H1 (cell line): ENCODE results near the gene MOCS1. TPM values are rescaled to one million over a fixed set of nuclear protein-coding genes. Genes with fewer than 3 reads are reported as not detected.

Source experiments
- CTCF ChIA-PET: fragments of 300-600 bp; sonication (Branson Sonifier 250); formaldehyde crosslinking; loops from one replicate; lab custom pipeline; 2021; ENCODE audit not compliant: partially characterized antibody; lab: Charles Lee
- POLR2A ChIA-PET: fragments of 300-600 bp; sonication (Branson Sonifier 250); formaldehyde crosslinking; loops from one replicate; lab custom pipeline; 2021; ENCODE audit warnings: inconsistent platforms; ENCODE audit not compliant: partially characterized antibody; lab: Charles Lee
- DNase-seq, 2 experiments: peaks; one replicate each; pipeline versions ENCODE4 v3.0.0 to v3.0.0-alpha.2; 2010 to 2022; ENCODE audit warnings: low spot score in 2 of 2, low read depth in 1 of 2, mixed read lengths in 1 of 2
- FAIRE-seq: peaks from 2 replicates; lab custom pipeline; 2011; peaks lifted over from hg19 to GRCh38; lab: Jason Lieb, UNC
- H2AFZ ChIP-seq: 2 replicates; pipeline ENCODE4 v1.8.1; 2012; ENCODE audit warnings: low read length, inconsistent platforms
- H2AK5ac ChIP-seq: 2 replicates; pipeline ENCODE4 v1.6.1; 2013; ENCODE audit warnings: low read depth, low read length
- H2BK120ac ChIP-seq: replicated peaks from 2 replicates; pipeline ENCODE3; 2013; ENCODE audit warnings: low read depth, low read length, inconsistent platforms
- H2BK12ac ChIP-seq: 2 replicates; pipeline ENCODE4 v1.6.1; 2013; ENCODE audit warnings: low read depth, low read length
- H2BK15ac ChIP-seq: 2 replicates; pipeline ENCODE4 v1.6.1; 2013; ENCODE audit warnings: low read length
- H2BK20ac ChIP-seq: 2 replicates; pipeline ENCODE4 v1.6.1; 2013; ENCODE audit warnings: low read length
- H2BK5ac ChIP-seq: 2 replicates; pipeline ENCODE4 v1.6.1; 2013; ENCODE audit warnings: low read depth, low read length
- H3K14ac ChIP-seq: 2 replicates; pipeline ENCODE4 v1.6.1; 2013; ENCODE audit warnings: inconsistent platforms; ENCODE audit not compliant: insufficient read length
- H3K18ac ChIP-seq: 2 replicates; pipeline ENCODE4 v1.6.1; 2013; ENCODE audit warnings: low read length; ENCODE audit errors: extremely low read depth
- H3K23ac ChIP-seq: 2 replicates; pipeline ENCODE4 v1.6.1; 2013; ENCODE audit warnings: inconsistent platforms; ENCODE audit not compliant: insufficient read length
- H3K23me2 ChIP-seq: 2 replicates; pipeline ENCODE4 v1.6.1; 2013; ENCODE audit warnings: low read depth, low read length
- H3K27ac ChIP-seq: 2 replicates; pipeline ENCODE4 v1.6.1; 2011; ENCODE audit warnings: low read depth, low read length, inconsistent platforms
- H3K27me3 ChIP-seq, 4 experiments: replicated peaks in 1 of 4; 1 replicate in 1 of 4; 2 replicates in 3 of 4; pipeline versions ENCODE4 v1.6.1 to v1.8.1; 2011 to 2013; ENCODE audit warnings: low read length in 3 of 4, mild to moderate bottlenecking in 3 of 4, inconsistent platforms in 2 of 4, mixed read lengths in 2 of 4, moderate library complexity in 1 of 4; ENCODE audit not compliant: control insufficient read depth in 3 of 4, insufficient read depth in 3 of 4; ENCODE audit errors: extremely low read depth in 1 of 4
- H3K36me3 ChIP-seq, 4 experiments: 2 replicates each; pipeline versions ENCODE4 v1.6.1 to v1.8.1; 2011 to 2013; ENCODE audit warnings: mild to moderate bottlenecking in 4 of 4, low read length in 3 of 4, moderate library complexity in 2 of 4, control low read depth in 1 of 4, inconsistent platforms in 1 of 4; ENCODE audit not compliant: insufficient read depth in 4 of 4, control insufficient read depth in 2 of 4
- H3K4ac ChIP-seq: replicated peaks from 2 replicates; pipeline ENCODE3; 2013; ENCODE audit warnings: low read length, low read depth, mixed read lengths, inconsistent platforms; ENCODE audit not compliant: insufficient read length
- H3K4me1 ChIP-seq, 4 experiments: replicated peaks in 1 of 4; 1 replicate in 1 of 4; 2 replicates in 3 of 4; pipeline versions ENCODE4 v1.6.1 to v1.8.1; 2011 to 2013; ENCODE audit warnings: low read length in 3 of 4, inconsistent platforms in 2 of 4, mixed read lengths in 1 of 4; ENCODE audit not compliant: insufficient read depth in 4 of 4, control insufficient read depth in 3 of 4
- H3K4me2 ChIP-seq, 2 experiments: 2 replicates each; pipeline versions ENCODE4 v1.6.1 to v1.8.1; 2011 to 2013; ENCODE audit warnings: low read depth in 2 of 2, low read length in 2 of 2, control low read depth in 1 of 2, inconsistent platforms in 1 of 2, mild to moderate bottlenecking in 1 of 2; ENCODE audit not compliant: insufficient read depth in 1 of 2
- H3K4me3 ChIP-seq, 4 experiments: fragments of 200-600, 300-600 bp in 1 of 4; sonication (generic), shearing (Covaris generic), sonication (Bioruptor Twin) in 1 of 4; 2 replicates each; pipeline versions ENCODE4 v1.5.1 to v1.8.1; 2011 to 2016; ENCODE audit warnings: low read length in 4 of 4, low read depth in 3 of 4, control low read depth in 2 of 4, inconsistent platforms in 2 of 4, mild to moderate bottlenecking in 2 of 4, mixed read lengths in 1 of 4, moderate library complexity in 1 of 4; ENCODE audit not compliant: insufficient read depth in 2 of 4; ENCODE audit errors: extremely low read depth in 1 of 4
- H3K56ac ChIP-seq: replicated peaks from 2 replicates; pipeline ENCODE3; 2013; ENCODE audit warnings: low read depth, mild to moderate bottlenecking, mixed read lengths, low read length, inconsistent platforms; ENCODE audit not compliant: insufficient read length
- H3K79me1 ChIP-seq: 2 replicates; pipeline ENCODE4 v1.6.1; 2013; ENCODE audit warnings: low read depth, low read length, control low read depth
- H3K79me2 ChIP-seq, 2 experiments: 2 replicates each; pipeline versions ENCODE4 v1.6.1 to v1.8.1; 2012 to 2013; ENCODE audit warnings: low read length in 2 of 2, mild to moderate bottlenecking in 2 of 2, inconsistent platforms in 1 of 2; ENCODE audit not compliant: insufficient read depth in 2 of 2, control insufficient read depth in 1 of 2
- H3K9ac ChIP-seq, 4 experiments: replicated peaks in 1 of 4; 1 replicate in 1 of 4; 2 replicates in 3 of 4; pipeline versions ENCODE4 v1.6.1 to v1.8.1; 2011 to 2013; ENCODE audit warnings: low read depth in 3 of 4, low read length in 3 of 4, control low read depth in 2 of 4, mild to moderate bottlenecking in 2 of 4, moderate library complexity in 2 of 4, inconsistent platforms in 1 of 4; ENCODE audit errors: extremely low read depth in 1 of 4
- H3K9me3 ChIP-seq, 2 experiments: 2 replicates each; pipeline versions ENCODE4 v1.6.1 to v1.8.1; 2012 to 2013; ENCODE audit warnings: mild to moderate bottlenecking in 2 of 2, moderate library complexity in 2 of 2, control low read depth in 1 of 2, inconsistent platforms in 1 of 2, low read depth in 1 of 2, low read length in 1 of 2, mixed read lengths in 1 of 2; ENCODE audit not compliant: insufficient read depth in 2 of 2
- H4K20me1 ChIP-seq, 2 experiments: replicated peaks in 1 of 2; 2 replicates each; pipeline versions ENCODE3 to v1.8.1; 2011 to 2013; ENCODE audit warnings: inconsistent platforms in 2 of 2, low read length in 2 of 2, mild to moderate bottlenecking in 1 of 2; ENCODE audit not compliant: insufficient read depth in 2 of 2, control insufficient read depth in 1 of 2
- H4K5ac ChIP-seq: 2 replicates; pipeline ENCODE4 v1.6.1; 2013; ENCODE audit warnings: low read length, low read depth, mixed read lengths, inconsistent platforms; ENCODE audit not compliant: insufficient read length
- H4K8ac ChIP-seq: 2 replicates; pipeline ENCODE4 v1.8.0; 2013; ENCODE audit warnings: mild to moderate bottlenecking, moderate library complexity, low read length, inconsistent platforms; ENCODE audit not compliant: insufficient read depth; ENCODE audit errors: extremely low read depth
- H4K91ac ChIP-seq: replicated peaks from 2 replicates; pipeline ENCODE3; 2013; ENCODE audit warnings: low read length, mixed read lengths, inconsistent platforms; ENCODE audit not compliant: insufficient read length
- CBX8 ChIP-seq: fragments of 300-800, 300-1000 bp; sonication (generic); IDR thresholded peaks from 2 replicates; pipeline ENCODE4 v1.7.1; 2016; ENCODE audit warnings: low read depth, low read length, borderline replicate concordance
- CEBPB ChIP-seq: IDR thresholded peaks from 2 replicates; pipeline ENCODE4 v1.6.1; 2012; ENCODE audit warnings: low read depth, low read length
- EP300 ChIP-seq, 2 experiments: IDR thresholded peaks; 1 replicate in 1 of 2; 2 replicates in 1 of 2; pipeline ENCODE4 v1.6.1; 2011 to 2012; ENCODE audit warnings: low read depth in 2 of 2, low read length in 2 of 2, mild to moderate bottlenecking in 2 of 2, borderline replicate concordance in 1 of 2, inconsistent platforms in 1 of 2, moderate library complexity in 1 of 2
- HDAC2 ChIP-seq, 2 experiments: fragments of 300-600 bp in 1 of 2; sonication (generic) in 1 of 2; IDR thresholded peaks; 2 replicates each; pipeline ENCODE4 v1.6.1; 2011 to 2012; ENCODE audit warnings: low read depth in 2 of 2, low read length in 2 of 2, mild to moderate bottlenecking in 2 of 2, moderate library complexity in 2 of 2, borderline replicate concordance in 1 of 2, inconsistent platforms in 1 of 2
- HDAC6 ChIP-seq: IDR thresholded peaks from one replicate; pipeline ENCODE4 v1.7.1; 2012; ENCODE audit warnings: low read depth, mild to moderate bottlenecking, inconsistent platforms, low read length, moderate library complexity
- KDM1A ChIP-seq: fragments of 200-600, 300-600 bp; sonication (generic); IDR thresholded peaks from 2 replicates; pipeline ENCODE4 v1.7.1; 2016; ENCODE audit warnings: mild to moderate bottlenecking, low read length, borderline replicate concordance
- NANOG ChIP-seq: IDR thresholded peaks from 2 replicates; pipeline ENCODE4 v1.6.1; 2011; ENCODE audit warnings: low read length, low read depth, mild to moderate bottlenecking, inconsistent platforms; ENCODE audit not compliant: insufficient read depth, poor library complexity, severe bottlenecking
- NRF1 ChIP-seq: IDR thresholded peaks from 2 replicates; pipeline ENCODE4 v1.6.1; 2011; ENCODE audit warnings: mild to moderate bottlenecking, low read depth, low read length, improper control_type of control experiment
- POLR2A ChIP-seq, 2 experiments: IDR thresholded peaks; 1 replicate in 1 of 2; 2 replicates in 1 of 2; pipeline ENCODE4 v1.6.1; 2011; ENCODE audit warnings: low read depth in 2 of 2, low read length in 2 of 2, mild to moderate bottlenecking in 2 of 2; ENCODE audit errors: control extremely low read depth in 1 of 2
- POLR2AphosphoS5 ChIP-seq: IDR thresholded peaks from 2 replicates; pipeline ENCODE4 v1.6.1; 2011; ENCODE audit warnings: low read depth, low read length
- POU5F1 ChIP-seq: IDR thresholded peaks from 2 replicates; pipeline ENCODE4 v1.6.1; 2011; ENCODE audit warnings: low read depth, mild to moderate bottlenecking, low read length, moderate library complexity
- RBBP5 ChIP-seq: IDR thresholded peaks from 2 replicates; pipeline ENCODE4 v1.7.1; 2012; ENCODE audit warnings: low read depth, mild to moderate bottlenecking, inconsistent platforms, low read length, moderate library complexity, borderline replicate concordance
- RXRA ChIP-seq: IDR thresholded peaks from 2 replicates; pipeline ENCODE4 v1.6.1; 2011; ENCODE audit warnings: low read depth, mild to moderate bottlenecking, low read length, moderate library complexity; ENCODE audit not compliant: insufficient read depth
- SRF ChIP-seq: IDR thresholded peaks from 2 replicates; pipeline ENCODE4 v1.6.1; 2011; ENCODE audit warnings: mild to moderate bottlenecking, low read depth, low read length, moderate library complexity
- TAF1 ChIP-seq: IDR thresholded peaks from 2 replicates; pipeline ENCODE4 v1.6.1; 2011; ENCODE audit warnings: mild to moderate bottlenecking, low read depth, low read length
- YY1 ChIP-seq: IDR thresholded peaks from 2 replicates; pipeline ENCODE4 v1.6.1; 2011; ENCODE audit warnings: low read depth, mild to moderate bottlenecking, low read length
- WGBS, 2 experiments: shearing (Covaris generic) in 1 of 2; methylation state at CpG; one replicate each; pipeline versions ENCODE4 v1.1.6 to v1.1.7; 2013 to 2015; ENCODE audit warnings: low lambda C conversion rate in 2 of 2, mixed read lengths in 2 of 2, inconsistent platforms in 1 of 2, low coverage in 1 of 2, missing lambda C conversion rate in 1 of 2; ENCODE audit not compliant: insufficient replicate concordance in 2 of 2, insufficient coverage in 1 of 2, insufficient read length in 1 of 2; ENCODE audit errors: extremely low coverage in 1 of 2, missing lambda C conversion rate in 1 of 2; 5-methylcytosine and 5-hydroxymethylcytosine counted together
- polyA plus RNA-seq, 7 experiments: library from polyadenylated mRNA; depleted of rRNA in 3 of 7; stranded (reverse) in 5 of 7; unstranded in 2 of 7; fragments of >200 nt in 5 of 7; fragments of 200-250 nt in 2 of 7; gene quantifications; 1 replicate in 5 of 7; 2 replicates in 1 of 7; 4 replicates in 1 of 7; pipeline versions ENCODE4 v1.2.1 to v1.2.3, GENCODE V29; 2011 to 2013; ENCODE audit warnings: missing spikeins in 2 of 7, mixed read lengths in 2 of 7
- total RNA-seq: library from RNA; stranded (reverse); fragmentation: NEBNext Ultra II Directional; extraction: Animal tissue kit (Norgen Biotek cat#: 25700); gene quantifications from 2 replicates; pipeline ENCODE4 v1.2.1, GENCODE V29; 2021

Gene MOCS1
- total and polyA plus RNA-seq, 2 of the 8 experiments (the other 6 are each of a cell fraction or from before 2014, with no cell fraction given): 13.4 to 19.7 TPM

DNA sequence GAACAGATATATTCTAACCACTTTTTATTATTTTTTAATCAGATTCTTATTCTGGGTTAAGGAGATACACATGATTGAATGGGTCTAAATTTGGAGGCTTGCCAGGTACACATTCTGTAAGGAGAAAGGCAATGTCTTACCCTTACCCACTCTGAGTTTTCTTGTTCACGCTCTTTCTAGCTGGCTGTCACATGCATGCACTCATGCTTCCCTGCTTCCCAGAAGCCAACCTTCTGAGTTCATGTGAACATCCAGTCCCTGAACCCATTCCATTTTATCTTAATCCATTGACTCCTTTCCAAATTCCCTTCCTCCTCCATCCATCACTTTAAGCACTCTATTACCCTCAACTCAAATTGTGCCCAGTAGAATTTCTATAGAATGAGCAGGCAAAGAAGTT is 17.5 kb upstream of the MOCS1 start:
- no peak overlapping the region for H4K91ac ChIP-seq
- TF ChIP-seq HDAC6: no peak
- no peak for TF ChIP-seq EP300 (IDR thresholded peaks at IDR 0.05; ENCODE audit: borderline replicate concordance in 1 of 2, low read depth in 2 of 2, low read length in 2 of 2)
- no peak for TF ChIP-seq RXRA
- TF ChIP-seq CEBPB: no peak
- TF ChIP-seq SRF: no peak
- no peak for TF ChIP-seq NRF1
- no peak for TF ChIP-seq NANOG
- TF ChIP-seq TAF1: no peak
- no peak for TF ChIP-seq YY1
- TF ChIP-seq RBBP5: no peak
- no peak for TF ChIP-seq POLR2AphosphoS5
- no peak for TF ChIP-seq POU5F1
- no peak for TF ChIP-seq POLR2A (IDR thresholded peaks at IDR 0.05; ENCODE audit: control extremely low read depth in 1 of 2, low read depth in 2 of 2, low read length in 2 of 2)
- TF ChIP-seq CBX8: no peak
- no peak for TF ChIP-seq HDAC2 (IDR thresholded peaks at IDR 0.05; ENCODE audit: borderline replicate concordance in 1 of 2, low read depth in 2 of 2, low read length in 2 of 2)
- TF ChIP-seq KDM1A: no peak

More for the DNA sequence above, 17.5 kb upstream of the MOCS1 start:
- Histone ChIP-seq H2BK5ac (no peak overlapping the region), H2AK5ac (no peak overlapping the region), H4K8ac (no peak overlapping the region), H3K4me3 (no peak overlapping the region), H3K4me1 (peaks cover 5 to 18% (median 9%) of the 10 kb centered on the region in 4 experiments), H2BK20ac (no peak overlapping the region), H3K18ac (no peak overlapping the region), H3K4ac (no peak overlapping the region), H2BK120ac (no peak overlapping the region), H2BK15ac (no peak overlapping the region), H3K27ac (no peak overlapping the region), H3K79me1 (no peaks in the 10 kb centered on the region), H4K20me1 (no peaks in the 10 kb centered on the region), H3K79me2 (no peaks in the 10 kb centered on the region), H3K27me3 (no peaks in the 10 kb centered on the region; a peak in 1 of 7 replicates), H2BK12ac (no peak overlapping the region), H3K14ac (no peak overlapping the region), H3K56ac (no peak overlapping the region), H3K9me3 (no peaks in the 10 kb centered on the region), H2AFZ (no peak overlapping the region), H3K23me2 (no peaks in the 10 kb centered on the region), H3K9ac (no peak overlapping the region), H4K5ac (no peak overlapping the region), H3K36me3 (no peaks in the 10 kb centered on the region), H3K4me2 (no peak overlapping the region), H3K23ac (no peak overlapping the region)
- FAIRE-seq (no peak), DNase-seq (no peak)
- POLR2A ChIA-PET: no interaction called here
- 92% methylated on average over 1 of the region's 1 CpG; no CpG with 5 or more reads in 1 of the 2 experiments for WGBS, 2 experiments
- CTCF ChIA-PET: no interaction called here
